DMS 273 (cell line): Measurements from ENCODE around the gene EP400.
"Not testable (repeated sequence)": the region's sequence is repeated elsewhere in the genome, so short reads cannot be mapped to it uniquely, and the experiment has no call there.

Experiments
- DNase-seq: peaks from one replicate; lab custom pipeline; 2025; ENCODE audit not compliant: unreplicated experiment; lab: John Stamatoyannopoulos, UW

The EP400 gene

DNA sequence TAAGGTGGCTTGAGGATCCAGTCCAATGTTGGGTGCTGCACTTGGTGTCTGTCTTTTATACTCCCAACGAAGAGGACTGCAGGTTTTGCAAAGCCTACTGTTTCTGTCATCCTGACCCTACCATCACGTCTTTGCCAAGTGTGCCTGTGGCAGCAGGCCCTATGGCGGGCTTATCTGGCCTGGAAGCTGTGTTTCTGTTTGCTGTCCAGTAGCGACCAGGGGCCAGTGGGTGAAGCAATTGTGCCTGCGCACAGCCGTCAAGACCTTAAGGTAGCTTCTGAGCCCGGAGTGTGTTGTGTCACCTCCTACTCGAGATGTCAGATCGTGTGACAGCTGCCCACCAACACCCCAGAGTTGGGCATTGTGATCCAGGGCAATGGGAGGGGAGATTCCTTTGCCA, 131.7 kb downstream of the EP400 start:
- no peak for DNase-seq

GRCh38 chr12:132083614-132083940, 133.8 kb downstream of the EP400 start:
- DNase-seq: no peak

- DNase-seq: peak; percentile 94
Observed at GRCh38 chr12:132083941-132084620, 134.3 kb downstream of the EP400 start.

GRCh38 chr12:132084621-132085290, 135.0 kb downstream of the EP400 start:
- DNase-seq: peak; percentile 66

DNA sequence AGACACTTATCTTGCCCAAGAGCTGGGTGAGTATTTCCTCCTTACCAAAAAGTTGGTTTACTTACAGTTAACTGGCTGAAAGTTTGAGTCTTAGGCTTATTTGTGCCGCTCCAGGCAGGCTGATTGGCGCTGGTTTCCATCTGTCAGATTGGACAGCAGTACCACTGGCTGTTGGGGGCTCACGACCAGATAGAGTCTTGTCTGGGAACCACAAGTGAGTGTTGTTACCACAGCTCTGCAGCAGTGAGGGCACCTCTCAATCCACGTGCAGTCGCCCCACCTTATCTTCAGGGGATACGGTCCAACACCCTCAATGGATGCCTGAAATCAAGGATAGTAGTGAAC, 135.5 kb downstream of the EP400 start:
- DNase-seq: peak; percentile 41

DNA sequence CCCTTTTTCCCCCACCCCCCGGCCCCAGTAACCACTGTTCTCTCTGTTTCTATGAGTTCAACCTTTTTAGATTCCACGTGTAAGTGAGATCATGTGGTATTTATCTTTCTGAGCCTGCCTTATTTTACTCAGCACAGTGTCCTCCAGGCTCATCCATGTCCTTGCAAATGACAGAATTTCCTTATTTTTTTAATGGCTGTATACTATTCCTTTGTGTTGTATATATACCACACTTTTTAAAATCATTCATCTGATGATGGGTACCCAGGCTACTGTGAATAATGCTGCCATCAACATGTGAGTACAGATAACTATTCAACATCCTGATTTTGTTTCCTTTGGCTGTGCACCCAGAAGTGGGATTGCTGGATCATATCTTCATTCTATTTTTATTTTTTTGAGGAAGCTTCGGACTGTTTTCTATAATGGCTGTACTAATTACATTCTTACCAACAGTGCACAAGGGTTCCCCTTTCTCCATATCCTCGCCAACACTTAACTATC, 139.7 kb downstream of the EP400 start:
- DNase-seq: no peak

- no peak for DNase-seq
Observed at GRCh38 chr12:132094269-132094891, 144.6 kb downstream of the EP400 start.

DNA sequence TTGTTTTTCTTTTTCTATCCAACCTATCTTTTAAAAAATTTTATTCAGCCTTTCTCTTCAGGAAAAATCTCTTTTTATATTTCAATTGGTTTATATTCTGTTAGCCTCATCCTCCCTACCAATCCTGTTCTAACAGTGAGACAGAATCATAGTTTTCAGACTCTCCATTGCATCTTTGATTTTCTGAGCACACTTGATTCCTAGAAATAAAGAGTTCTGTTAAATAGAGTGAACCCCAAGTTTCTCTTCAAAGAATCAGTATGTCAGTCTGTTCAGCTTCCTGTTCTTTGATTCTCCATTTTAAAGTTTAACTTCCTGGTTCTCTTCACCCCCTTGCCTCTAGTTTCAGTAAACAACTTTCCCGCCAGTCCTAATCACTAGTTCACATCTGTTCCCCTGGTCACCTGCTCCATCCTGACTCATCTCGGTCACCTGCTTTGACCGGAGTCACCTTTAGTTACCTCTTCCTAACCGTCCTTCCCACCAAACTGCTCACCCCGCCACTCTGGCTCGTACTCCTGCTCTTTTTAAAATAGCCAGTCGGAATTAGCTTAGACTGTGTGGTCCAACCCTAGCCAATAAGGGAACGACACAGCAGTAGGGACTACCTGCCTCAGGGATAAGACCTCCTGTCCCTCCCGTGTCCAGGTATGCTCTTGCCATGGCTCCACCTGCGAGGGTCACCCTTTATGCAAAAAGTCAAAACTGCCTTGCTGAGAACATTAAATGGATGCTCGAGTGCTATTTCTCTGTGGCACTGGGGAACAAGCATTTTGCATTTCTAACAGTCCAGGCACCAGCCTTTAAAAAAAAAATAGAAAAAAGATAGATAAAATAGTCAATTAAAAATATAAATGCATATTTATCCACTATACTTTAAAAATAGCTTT, 146.0 kb downstream of the EP400 start:
- no peak for DNase-seq

DNA sequence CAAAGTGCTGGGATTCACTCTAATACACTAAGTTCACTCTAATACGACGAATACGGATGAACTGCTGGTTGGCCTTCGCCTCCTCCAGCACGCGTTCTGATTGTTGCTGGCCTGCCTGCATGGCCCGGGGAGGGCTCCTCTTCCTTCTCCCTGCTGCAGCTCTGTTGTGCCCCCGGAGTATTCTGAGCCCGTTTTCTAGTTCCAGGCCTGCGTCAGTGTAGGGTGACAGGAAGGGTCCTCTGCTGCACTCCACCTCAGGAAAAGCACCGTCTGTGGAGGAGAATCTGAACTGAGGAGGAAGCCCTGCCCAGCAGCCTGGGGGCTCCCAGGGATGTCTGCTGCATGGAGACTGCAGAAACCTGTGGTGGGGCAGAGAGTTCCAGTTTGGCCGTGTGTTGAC, 150.0 kb downstream of the EP400 start:
- DNase-seq: no peak

DNA sequence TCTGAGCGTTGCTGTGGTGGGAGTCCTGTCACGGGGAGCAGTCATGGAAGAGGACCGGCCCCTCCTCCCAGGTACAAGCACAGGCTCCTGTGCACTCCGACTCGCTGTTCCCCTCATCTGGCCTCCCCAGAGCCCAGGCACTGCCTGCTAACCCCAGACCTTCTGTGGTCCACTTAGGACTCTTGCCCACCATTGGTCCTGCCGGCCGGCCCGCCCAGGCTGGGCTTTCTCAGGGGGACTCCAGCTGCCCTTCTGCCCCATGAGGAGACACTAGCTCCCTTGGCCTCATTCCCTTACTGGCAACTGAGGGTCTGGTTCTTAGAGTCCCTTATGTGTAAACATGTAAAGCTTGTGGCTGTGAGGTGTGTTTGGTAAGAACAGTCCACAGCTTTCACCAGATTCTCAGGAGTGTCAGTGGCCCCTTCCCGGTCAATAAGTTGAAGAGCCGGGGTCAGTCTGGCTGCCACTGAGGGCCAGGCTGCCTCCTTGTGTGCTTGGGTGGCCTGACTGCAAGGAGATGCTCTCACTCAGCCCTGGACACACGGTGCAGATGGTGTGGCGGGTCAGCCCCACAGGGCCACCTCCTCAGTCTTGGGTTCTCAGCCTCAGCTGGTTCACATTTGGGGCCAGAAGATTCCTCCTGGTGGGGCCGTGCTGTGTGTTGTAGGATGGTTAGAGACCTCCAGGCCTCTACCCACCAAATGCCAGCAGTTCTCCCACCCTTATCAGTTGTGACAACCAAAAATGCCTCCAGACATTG, 150.7 kb downstream of the EP400 start:
- DNase-seq: no peak

- no peak for DNase-seq
Observed at GRCh38 chr12:132102297-132102696, 152.6 kb downstream of the EP400 start.

DNA sequence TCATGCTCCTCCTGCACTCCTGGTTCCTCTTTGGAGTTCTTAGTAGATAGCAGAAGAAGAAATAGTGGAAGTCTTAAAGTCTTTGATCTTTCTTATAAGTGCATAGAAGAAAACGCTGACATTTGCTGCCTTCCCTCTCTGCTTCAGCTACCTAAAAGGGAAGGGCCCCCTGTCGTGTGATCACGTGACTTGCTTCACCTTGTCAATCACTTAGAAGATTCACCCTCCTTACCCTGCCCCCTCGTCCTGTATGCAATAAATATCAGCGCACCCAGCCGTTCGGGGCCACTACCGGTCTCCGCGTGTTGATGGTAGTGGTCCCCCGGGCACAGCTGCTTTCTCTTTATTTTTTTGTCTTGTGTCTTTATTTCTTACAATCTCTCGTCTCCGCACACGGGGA, 153.3 kb downstream of the EP400 start:
- DNase-seq: not testable (repeated sequence)

GRCh38 chr12:132103542-132104308, 154.0 kb downstream of the EP400 start:
- DNase-seq: no peak

DNA sequence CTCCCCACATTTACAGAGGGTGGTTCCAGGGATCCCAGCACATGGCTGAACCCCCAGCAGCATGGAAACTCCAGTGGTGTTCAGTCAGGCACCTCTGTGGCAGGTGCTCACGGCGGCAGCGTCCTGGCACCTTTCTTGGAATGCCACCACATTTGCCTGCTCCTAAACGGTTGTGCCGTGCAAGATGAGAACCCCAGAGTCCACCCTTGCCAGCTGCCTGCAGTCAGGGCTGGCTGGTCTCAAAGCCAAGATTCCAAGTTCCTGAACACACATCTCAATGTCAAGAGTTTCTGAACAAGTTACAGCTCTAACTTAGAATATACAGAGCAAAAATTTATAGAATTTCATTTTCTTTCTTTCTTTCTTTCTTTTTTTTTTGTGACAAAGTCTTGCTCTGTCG, 155.7 kb downstream of the EP400 start:
- no peak for DNase-seq

DNA sequence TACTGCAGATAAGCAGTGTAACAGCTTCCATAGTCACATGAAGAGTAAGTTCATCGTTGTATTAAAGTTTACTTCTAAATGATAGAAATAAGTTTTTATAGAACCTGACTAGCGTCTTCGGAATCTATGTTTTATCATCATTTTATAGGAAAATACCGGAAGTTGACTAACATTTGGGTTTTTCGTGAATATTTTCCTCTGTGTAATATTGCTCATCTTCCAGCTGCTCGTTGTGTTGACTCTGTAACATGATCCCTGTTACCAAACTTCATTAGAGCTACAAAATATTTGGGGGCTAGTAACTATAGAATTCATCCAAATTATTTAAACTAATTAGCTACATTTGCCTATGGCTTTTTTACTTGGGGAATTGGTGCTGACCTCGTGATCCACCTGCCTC, 157.2 kb downstream of the EP400 start:
- DNase-seq: no peak

- DNase-seq: no peak
Observed at GRCh38 chr12:132108211-132108832, 158.6 kb downstream of the EP400 start.

GRCh38 chr12:132109741-132110140, 160.0 kb downstream of the EP400 start:
- no peak for DNase-seq

GRCh38 chr12:132110677-132111076, 160.9 kb downstream of the EP400 start:
- no peak for DNase-seq

DNA sequence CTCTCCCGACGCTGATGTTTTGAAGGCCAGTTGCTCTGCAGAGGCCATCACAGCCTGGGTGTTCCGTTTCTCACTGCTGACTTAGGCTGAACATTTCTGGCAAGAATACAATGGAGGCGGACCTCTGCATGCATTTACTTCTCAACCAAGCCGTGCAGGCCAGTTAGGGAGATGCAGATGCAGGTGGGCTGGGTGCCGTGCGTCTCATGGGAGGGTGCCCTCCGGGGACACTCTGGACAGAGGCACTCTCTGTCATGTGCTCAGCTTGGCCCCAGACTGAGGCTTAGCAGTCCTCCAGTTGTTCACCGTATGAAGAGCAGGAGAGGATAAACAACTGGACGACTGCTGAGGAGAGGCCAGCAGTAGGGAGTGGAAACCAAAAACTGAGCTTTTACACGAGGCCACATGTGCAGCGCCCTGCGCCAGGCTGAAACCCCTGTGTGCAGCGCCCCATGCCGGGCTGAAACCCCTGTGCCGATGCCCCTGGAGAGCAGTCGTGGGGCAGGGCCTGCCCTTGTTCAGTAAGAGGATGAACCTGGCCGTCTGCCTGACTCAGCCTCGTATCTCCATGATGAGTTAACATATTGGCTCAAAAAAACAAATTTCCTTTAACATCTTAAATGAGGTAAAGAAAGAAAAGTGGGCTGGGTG, 162.0 kb downstream of the EP400 start:
- DNase-seq: no peak
